ENCODE measurements around the gene APBB3.

DNA sequence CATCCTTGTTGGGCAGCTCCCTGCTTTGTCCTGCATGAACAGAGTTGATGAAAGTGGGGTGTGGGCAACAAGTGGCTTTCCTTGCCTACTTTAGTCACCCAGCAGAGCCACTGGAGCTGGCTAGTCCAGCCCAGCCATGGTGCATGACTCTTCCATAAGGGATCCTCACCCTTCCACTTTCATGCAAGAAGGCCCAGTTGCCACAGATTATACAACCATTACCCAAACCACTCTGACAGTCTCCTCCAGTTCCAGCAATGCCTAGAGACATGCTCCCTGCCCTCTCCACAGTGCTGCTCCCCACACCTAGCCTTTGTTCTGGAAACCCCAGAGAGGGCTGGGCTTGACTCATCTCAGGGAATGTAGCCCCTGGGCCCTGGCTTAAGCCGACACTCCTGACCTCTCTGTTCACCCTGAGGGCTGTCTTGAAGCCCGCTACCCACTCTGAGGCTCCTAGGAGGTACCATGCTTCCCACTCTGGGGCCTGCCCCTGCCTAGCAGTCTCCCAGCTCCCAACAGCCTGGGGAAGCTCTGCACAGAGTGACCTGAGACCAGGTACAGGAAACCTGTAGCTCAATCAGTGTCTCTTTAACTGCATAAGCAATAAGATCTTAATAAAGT lies 4.2 kb upstream of the APBB3 start:
- TF ChIP-seq, protein P1, sequence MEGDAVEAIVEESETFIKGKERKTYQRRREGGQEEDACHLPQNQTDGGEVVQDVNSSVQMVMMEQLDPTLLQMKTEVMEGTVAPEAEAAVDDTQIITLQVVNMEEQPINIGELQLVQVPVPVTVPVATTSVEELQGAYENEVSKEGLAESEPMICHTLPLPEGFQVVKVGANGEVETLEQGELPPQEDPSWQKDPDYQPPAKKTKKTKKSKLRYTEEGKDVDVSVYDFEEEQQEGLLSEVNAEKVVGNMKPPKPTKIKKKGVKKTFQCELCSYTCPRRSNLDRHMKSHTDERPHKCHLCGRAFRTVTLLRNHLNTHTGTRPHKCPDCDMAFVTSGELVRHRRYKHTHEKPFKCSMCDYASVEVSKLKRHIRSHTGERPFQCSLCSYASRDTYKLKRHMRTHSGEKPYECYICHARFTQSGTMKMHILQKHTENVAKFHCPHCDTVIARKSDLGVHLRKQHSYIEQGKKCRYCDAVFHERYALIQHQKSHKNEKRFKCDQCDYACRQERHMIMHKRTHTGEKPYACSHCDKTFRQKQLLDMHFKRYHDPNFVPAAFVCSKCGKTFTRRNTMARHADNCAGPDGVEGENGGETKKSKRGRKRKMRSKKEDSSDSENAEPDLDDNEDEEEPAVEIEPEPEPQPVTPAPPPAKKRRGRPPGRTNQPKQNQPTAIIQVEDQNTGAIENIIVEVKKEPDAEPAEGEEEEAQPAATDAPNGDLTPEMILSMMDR (IDR thresholded peaks at IDR 0.05; ENCODE audit: insufficient read depth, low read length, poor library complexity, severe bottlenecking) = no peak
- no peak for TF ChIP-seq EZH2phosphoT487 (conservative IDR thresholded peaks at IDR 0.05; ENCODE audit: low read length)
